DND-41 (cell line): Measurements from ENCODE around the gene ARL5A.

Experiments
- ATAC-seq: fragments of 200-7000 bp; cut with Tn5 transposase; 3 replicates; pipeline ENCODE4 v1.9.1; 2021; ENCODE audit warnings: low read depth; ENCODE audit not compliant: insufficient read depth
- DNase-seq: peaks from one replicate; pipeline ENCODE4 v3.0.0-alpha.2; 2020
- H2AFZ ChIP-seq: 2 replicates; pipeline ENCODE4 v1.6.0; 2012; ENCODE audit warnings: low read depth, low read length
- H3K27ac ChIP-seq: 2 replicates; pipeline ENCODE4 v1.5.1; 2012; ENCODE audit warnings: low read length, inconsistent platforms
- H3K27me3 ChIP-seq: fragments of 200-600 bp; sonication (generic); 2 replicates; pipeline ENCODE4 v1.6.0; 2012; ENCODE audit warnings: low read length, mild to moderate bottlenecking, inconsistent platforms; ENCODE audit not compliant: insufficient read depth, poor library complexity
- H3K36me3 ChIP-seq: 2 replicates; pipeline ENCODE4 v1.5.1; 2012; ENCODE audit warnings: low read length, inconsistent platforms; ENCODE audit not compliant: insufficient read depth
- H3K4me1 ChIP-seq: 2 replicates; pipeline ENCODE4 v1.5.1; 2012; ENCODE audit warnings: mild to moderate bottlenecking, low read length; ENCODE audit not compliant: insufficient read depth
- H3K4me2 ChIP-seq: 2 replicates; pipeline ENCODE4 v1.6.0; 2012; ENCODE audit warnings: mild to moderate bottlenecking, moderate library complexity, low read length, inconsistent platforms; ENCODE audit not compliant: insufficient read depth
- H3K4me3 ChIP-seq, 2 experiments: fragments of 200-600 bp in 1 of 2; shearing (Covaris generic) in 1 of 2; 2 replicates each; pipeline ENCODE4 v1.5.1; 2012 to 2016; ENCODE audit warnings: inconsistent platforms in 2 of 2, low read length in 2 of 2, mild to moderate bottlenecking in 2 of 2, low read depth in 1 of 2, moderate library complexity in 1 of 2
- H3K79me2 ChIP-seq: 2 replicates; pipeline ENCODE4 v1.6.0; 2012; ENCODE audit warnings: low read length, inconsistent platforms; ENCODE audit not compliant: insufficient read depth
- H3K9ac ChIP-seq: 2 replicates; pipeline ENCODE4 v1.6.0; 2012; ENCODE audit warnings: low read depth, mild to moderate bottlenecking, inconsistent platforms, low read length, moderate library complexity
- H3K9me3 ChIP-seq: 2 replicates; pipeline ENCODE4 v1.5.1; 2012; ENCODE audit warnings: low read length, moderate library complexity, mild to moderate bottlenecking, inconsistent platforms; ENCODE audit not compliant: insufficient read depth, severe bottlenecking
- H4K20me1 ChIP-seq: 2 replicates; pipeline ENCODE4 v1.6.0; 2012; ENCODE audit warnings: low read length; ENCODE audit not compliant: insufficient read depth
- EZH2 ChIP-seq: IDR thresholded peaks from 3 replicates; pipeline ENCODE4 v1.6.1; 2012; ENCODE audit warnings: borderline replicate concordance, low read depth, mild to moderate bottlenecking, moderate library complexity, low read length, inconsistent platforms; ENCODE audit not compliant: severe bottlenecking
- TF ChIP-seq, protein P1 (sequence below): IDR thresholded peaks from 2 replicates; pipeline ENCODE4 v1.5.1; 2012; ENCODE audit warnings: borderline replicate concordance, low read length, moderate library complexity, mild to moderate bottlenecking; ENCODE audit not compliant: poor library complexity, severe bottlenecking; ENCODE audit errors: extremely low read depth

The ARL5A gene

DNA sequence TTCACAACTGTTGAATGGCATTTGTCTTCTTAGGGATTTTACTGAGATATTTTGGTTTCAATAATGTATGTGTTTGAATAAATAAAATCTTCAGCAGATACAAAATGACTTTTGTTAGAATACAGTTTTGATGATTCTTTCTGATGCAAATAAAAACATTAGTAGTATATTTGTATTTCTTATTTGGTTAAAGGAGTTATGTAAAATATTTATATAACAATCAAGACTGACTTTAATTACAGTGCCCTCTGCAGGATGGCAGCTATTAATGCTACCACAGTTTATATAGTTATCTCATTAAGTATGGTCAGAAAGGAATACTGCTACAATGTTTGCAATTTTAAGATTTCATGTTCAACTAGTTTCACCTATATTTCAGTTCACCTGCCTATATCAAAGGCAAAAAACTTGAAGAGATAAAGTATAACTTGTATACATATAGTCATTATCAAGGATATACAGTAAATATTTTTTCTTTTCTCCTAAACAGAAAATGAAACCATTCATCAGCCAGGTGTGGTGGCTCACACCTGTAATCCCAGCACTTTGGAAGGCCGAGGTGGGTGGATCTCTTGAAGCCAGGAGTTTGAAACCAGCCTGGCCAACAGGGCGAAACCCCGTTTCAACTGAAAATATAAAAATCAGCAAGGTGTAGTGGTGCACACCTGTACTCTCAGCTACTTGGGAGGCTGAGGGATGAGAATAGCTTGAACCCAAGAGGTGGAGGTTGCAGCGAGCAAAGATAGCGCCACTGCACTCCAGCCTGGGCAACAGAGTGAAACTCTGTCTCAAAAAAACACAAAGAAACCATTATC is 19.8 kb downstream of the ARL5A start:
- Histone ChIP-seq H3K4me3 (no peak overlapping the region), H3K79me2 (no peaks in the 10 kb centered on the region), H3K27ac (no peak overlapping the region), H2AFZ (no peak overlapping the region), H3K36me3 (peaks cover 69% of the 10 kb centered on the region), H4K20me1 (peaks cover 3% of the 10 kb centered on the region; the same call in 1 of the 2 replicates), H3K4me1 (no peaks in the 10 kb centered on the region), H3K27me3 (no peaks in the 10 kb centered on the region), H3K9me3 (no peaks in the 10 kb centered on the region), H3K9ac (no peak overlapping the region), H3K4me2 (no peak overlapping the region)
- TF ChIP-seq, protein P1, sequence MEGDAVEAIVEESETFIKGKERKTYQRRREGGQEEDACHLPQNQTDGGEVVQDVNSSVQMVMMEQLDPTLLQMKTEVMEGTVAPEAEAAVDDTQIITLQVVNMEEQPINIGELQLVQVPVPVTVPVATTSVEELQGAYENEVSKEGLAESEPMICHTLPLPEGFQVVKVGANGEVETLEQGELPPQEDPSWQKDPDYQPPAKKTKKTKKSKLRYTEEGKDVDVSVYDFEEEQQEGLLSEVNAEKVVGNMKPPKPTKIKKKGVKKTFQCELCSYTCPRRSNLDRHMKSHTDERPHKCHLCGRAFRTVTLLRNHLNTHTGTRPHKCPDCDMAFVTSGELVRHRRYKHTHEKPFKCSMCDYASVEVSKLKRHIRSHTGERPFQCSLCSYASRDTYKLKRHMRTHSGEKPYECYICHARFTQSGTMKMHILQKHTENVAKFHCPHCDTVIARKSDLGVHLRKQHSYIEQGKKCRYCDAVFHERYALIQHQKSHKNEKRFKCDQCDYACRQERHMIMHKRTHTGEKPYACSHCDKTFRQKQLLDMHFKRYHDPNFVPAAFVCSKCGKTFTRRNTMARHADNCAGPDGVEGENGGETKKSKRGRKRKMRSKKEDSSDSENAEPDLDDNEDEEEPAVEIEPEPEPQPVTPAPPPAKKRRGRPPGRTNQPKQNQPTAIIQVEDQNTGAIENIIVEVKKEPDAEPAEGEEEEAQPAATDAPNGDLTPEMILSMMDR, result peak; percentile 62
- TF ChIP-seq EZH2, result no peak
- DNase-seq (no peak), ATAC-seq (peak; percentile 56; the same call in 2 of the 3 replicates)

DNA sequence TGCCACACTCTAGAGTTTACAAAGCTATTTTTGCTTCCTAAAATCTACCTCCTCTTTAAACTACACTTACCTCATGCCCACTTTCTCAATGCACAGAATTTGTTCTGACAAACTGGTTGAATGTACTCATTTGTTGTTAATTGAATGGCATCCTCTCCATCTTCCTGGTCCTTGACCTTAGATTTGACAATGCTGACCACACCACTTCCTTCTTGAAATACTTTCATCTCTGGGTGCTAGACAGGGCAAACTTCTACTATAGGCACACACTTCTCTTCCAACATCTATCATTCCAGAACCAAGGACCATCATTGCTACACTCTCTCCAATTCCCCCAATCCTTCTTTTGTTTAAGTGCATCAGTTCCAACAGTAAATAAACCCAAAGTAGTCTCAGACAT is 22.3 kb downstream of the ARL5A start:
- H3K4me1 ChIP-seq, result no peaks in the 10 kb centered on the region
- no peaks in the 10 kb centered on the region for H3K79me2 ChIP-seq
- no peak overlapping the region for H3K4me3 ChIP-seq
- H4K20me1 ChIP-seq, result peaks cover 3% of the 10 kb centered on the region; the same call in 1 of the 2 replicates
- no peaks in the 10 kb centered on the region for H3K9me3 ChIP-seq
- H3K9ac ChIP-seq, result no peak overlapping the region
- DNase-seq, result no peak
- no peak overlapping the region for H3K4me2 ChIP-seq
- no peak overlapping the region for H2AFZ ChIP-seq
- no peak for ATAC-seq
- H3K36me3 ChIP-seq, result peaks cover 65% of the 10 kb centered on the region
- H3K27ac ChIP-seq, result no peak overlapping the region
- H3K27me3 ChIP-seq, result no peaks in the 10 kb centered on the region
- TF ChIP-seq, protein P1, result no peak
- TF ChIP-seq EZH2, result no peak

DNA sequence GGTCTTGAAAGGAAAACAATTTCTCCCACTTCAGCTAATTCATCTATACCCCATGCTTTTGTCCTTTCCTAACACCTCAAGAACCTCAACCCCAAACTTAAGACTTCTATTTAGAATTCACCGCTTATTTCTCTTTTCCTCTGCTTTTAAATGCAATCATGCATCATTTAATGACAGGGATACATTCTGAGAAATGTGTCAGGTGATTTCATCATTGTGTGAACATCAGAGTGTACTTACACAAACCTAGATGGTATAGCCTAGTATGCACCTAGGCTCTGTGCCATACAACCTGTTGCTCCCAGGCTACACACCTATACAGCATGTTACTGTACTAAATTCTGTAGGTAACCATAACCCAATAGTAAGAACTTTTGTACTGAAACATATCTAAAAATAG is 22.9 kb downstream of the ARL5A start:
- TF ChIP-seq EZH2, result no peak
- TF ChIP-seq, protein P1, result no peak
- no peak overlapping the region for H3K9ac ChIP-seq

More for the DNA sequence above, 22.9 kb downstream of the ARL5A start:
- Histone ChIP-seq H3K27ac (no peak overlapping the region), H3K36me3 (peaks cover 65% of the 10 kb centered on the region), H3K4me1 (no peaks in the 10 kb centered on the region), H3K79me2 (no peaks in the 10 kb centered on the region), H2AFZ (no peak overlapping the region), H3K27me3 (no peaks in the 10 kb centered on the region), H3K4me3 (no peak overlapping the region), H3K9me3 (no peaks in the 10 kb centered on the region), H3K4me2 (no peak overlapping the region), H4K20me1 (peaks cover 3% of the 10 kb centered on the region; the same call in 1 of the 2 replicates)
- DNase-seq (no peak), ATAC-seq (no peak)
